H1 (cell line): Measurements from ENCODE around the gene CCER1. TPM values are rescaled to one million over a fixed set of nuclear protein-coding genes. Genes with fewer than 3 reads are reported as not detected.

Experiments
- CTCF ChIA-PET: fragments of 300-600 bp; sonication (Branson Sonifier 250); formaldehyde crosslinking; loops from one replicate; lab custom pipeline; 2021; ENCODE audit not compliant: partially characterized antibody; lab: Charles Lee
- POLR2A ChIA-PET: fragments of 300-600 bp; sonication (Branson Sonifier 250); formaldehyde crosslinking; loops from one replicate; lab custom pipeline; 2021; ENCODE audit warnings: inconsistent platforms; ENCODE audit not compliant: partially characterized antibody; lab: Charles Lee
- DNase-seq, 2 experiments: peaks; one replicate each; pipeline versions ENCODE4 v3.0.0 to v3.0.0-alpha.2; 2010 to 2022; ENCODE audit warnings: low spot score in 2 of 2, low read depth in 1 of 2, mixed read lengths in 1 of 2
- FAIRE-seq: peaks from 2 replicates; lab custom pipeline; 2011; peaks lifted over from hg19 to GRCh38; lab: Jason Lieb, UNC
- H2AFZ ChIP-seq: 2 replicates; pipeline ENCODE4 v1.8.1; 2012; ENCODE audit warnings: low read length, inconsistent platforms
- H2AK5ac ChIP-seq: 2 replicates; pipeline ENCODE4 v1.6.1; 2013; ENCODE audit warnings: low read depth, low read length
- H2BK120ac ChIP-seq: replicated peaks from 2 replicates; pipeline ENCODE3; 2013; ENCODE audit warnings: low read depth, low read length, inconsistent platforms
- H2BK12ac ChIP-seq: 2 replicates; pipeline ENCODE4 v1.6.1; 2013; ENCODE audit warnings: low read depth, low read length
- H2BK15ac ChIP-seq: 2 replicates; pipeline ENCODE4 v1.6.1; 2013; ENCODE audit warnings: low read length
- H2BK20ac ChIP-seq: 2 replicates; pipeline ENCODE4 v1.6.1; 2013; ENCODE audit warnings: low read length
- H2BK5ac ChIP-seq: 2 replicates; pipeline ENCODE4 v1.6.1; 2013; ENCODE audit warnings: low read depth, low read length
- H3K14ac ChIP-seq: 2 replicates; pipeline ENCODE4 v1.6.1; 2013; ENCODE audit warnings: inconsistent platforms; ENCODE audit not compliant: insufficient read length
- H3K18ac ChIP-seq: 2 replicates; pipeline ENCODE4 v1.6.1; 2013; ENCODE audit warnings: low read length; ENCODE audit errors: extremely low read depth
- H3K23ac ChIP-seq: 2 replicates; pipeline ENCODE4 v1.6.1; 2013; ENCODE audit warnings: inconsistent platforms; ENCODE audit not compliant: insufficient read length
- H3K23me2 ChIP-seq: 2 replicates; pipeline ENCODE4 v1.6.1; 2013; ENCODE audit warnings: low read depth, low read length
- H3K27ac ChIP-seq: 2 replicates; pipeline ENCODE4 v1.6.1; 2011; ENCODE audit warnings: low read depth, low read length, inconsistent platforms
- H3K27me3 ChIP-seq, 4 experiments: replicated peaks in 1 of 4; 1 replicate in 1 of 4; 2 replicates in 3 of 4; pipeline versions ENCODE4 v1.6.1 to v1.8.1; 2011 to 2013; ENCODE audit warnings: low read length in 3 of 4, mild to moderate bottlenecking in 3 of 4, inconsistent platforms in 2 of 4, mixed read lengths in 2 of 4, moderate library complexity in 1 of 4; ENCODE audit not compliant: control insufficient read depth in 3 of 4, insufficient read depth in 3 of 4; ENCODE audit errors: extremely low read depth in 1 of 4
- H3K36me3 ChIP-seq, 4 experiments: 2 replicates each; pipeline versions ENCODE4 v1.6.1 to v1.8.1; 2011 to 2013; ENCODE audit warnings: mild to moderate bottlenecking in 4 of 4, low read length in 3 of 4, moderate library complexity in 2 of 4, control low read depth in 1 of 4, inconsistent platforms in 1 of 4; ENCODE audit not compliant: insufficient read depth in 4 of 4, control insufficient read depth in 2 of 4
- H3K4ac ChIP-seq: replicated peaks from 2 replicates; pipeline ENCODE3; 2013; ENCODE audit warnings: low read length, low read depth, mixed read lengths, inconsistent platforms; ENCODE audit not compliant: insufficient read length
- H3K4me1 ChIP-seq, 4 experiments: replicated peaks in 1 of 4; 1 replicate in 1 of 4; 2 replicates in 3 of 4; pipeline versions ENCODE4 v1.6.1 to v1.8.1; 2011 to 2013; ENCODE audit warnings: low read length in 3 of 4, inconsistent platforms in 2 of 4, mixed read lengths in 1 of 4; ENCODE audit not compliant: insufficient read depth in 4 of 4, control insufficient read depth in 3 of 4
- H3K4me2 ChIP-seq, 2 experiments: 2 replicates each; pipeline versions ENCODE4 v1.6.1 to v1.8.1; 2011 to 2013; ENCODE audit warnings: low read depth in 2 of 2, low read length in 2 of 2, control low read depth in 1 of 2, inconsistent platforms in 1 of 2, mild to moderate bottlenecking in 1 of 2; ENCODE audit not compliant: insufficient read depth in 1 of 2
- H3K4me3 ChIP-seq, 4 experiments: fragments of 200-600, 300-600 bp in 1 of 4; sonication (generic), shearing (Covaris generic), sonication (Bioruptor Twin) in 1 of 4; 2 replicates each; pipeline versions ENCODE4 v1.5.1 to v1.8.1; 2011 to 2016; ENCODE audit warnings: low read length in 4 of 4, low read depth in 3 of 4, control low read depth in 2 of 4, inconsistent platforms in 2 of 4, mild to moderate bottlenecking in 2 of 4, mixed read lengths in 1 of 4, moderate library complexity in 1 of 4; ENCODE audit not compliant: insufficient read depth in 2 of 4; ENCODE audit errors: extremely low read depth in 1 of 4
- H3K56ac ChIP-seq: replicated peaks from 2 replicates; pipeline ENCODE3; 2013; ENCODE audit warnings: low read depth, mild to moderate bottlenecking, mixed read lengths, low read length, inconsistent platforms; ENCODE audit not compliant: insufficient read length
- H3K79me1 ChIP-seq: 2 replicates; pipeline ENCODE4 v1.6.1; 2013; ENCODE audit warnings: low read depth, low read length, control low read depth
- H3K79me2 ChIP-seq, 2 experiments: 2 replicates each; pipeline versions ENCODE4 v1.6.1 to v1.8.1; 2012 to 2013; ENCODE audit warnings: low read length in 2 of 2, mild to moderate bottlenecking in 2 of 2, inconsistent platforms in 1 of 2; ENCODE audit not compliant: insufficient read depth in 2 of 2, control insufficient read depth in 1 of 2
- H3K9ac ChIP-seq, 4 experiments: replicated peaks in 1 of 4; 1 replicate in 1 of 4; 2 replicates in 3 of 4; pipeline versions ENCODE4 v1.6.1 to v1.8.1; 2011 to 2013; ENCODE audit warnings: low read depth in 3 of 4, low read length in 3 of 4, control low read depth in 2 of 4, mild to moderate bottlenecking in 2 of 4, moderate library complexity in 2 of 4, inconsistent platforms in 1 of 4; ENCODE audit errors: extremely low read depth in 1 of 4
- H3K9me3 ChIP-seq, 2 experiments: 2 replicates each; pipeline versions ENCODE4 v1.6.1 to v1.8.1; 2012 to 2013; ENCODE audit warnings: mild to moderate bottlenecking in 2 of 2, moderate library complexity in 2 of 2, control low read depth in 1 of 2, inconsistent platforms in 1 of 2, low read depth in 1 of 2, low read length in 1 of 2, mixed read lengths in 1 of 2; ENCODE audit not compliant: insufficient read depth in 2 of 2
- H4K20me1 ChIP-seq, 2 experiments: replicated peaks in 1 of 2; 2 replicates each; pipeline versions ENCODE3 to v1.8.1; 2011 to 2013; ENCODE audit warnings: inconsistent platforms in 2 of 2, low read length in 2 of 2, mild to moderate bottlenecking in 1 of 2; ENCODE audit not compliant: insufficient read depth in 2 of 2, control insufficient read depth in 1 of 2
- H4K5ac ChIP-seq: 2 replicates; pipeline ENCODE4 v1.6.1; 2013; ENCODE audit warnings: low read length, low read depth, mixed read lengths, inconsistent platforms; ENCODE audit not compliant: insufficient read length
- H4K8ac ChIP-seq: 2 replicates; pipeline ENCODE4 v1.8.0; 2013; ENCODE audit warnings: mild to moderate bottlenecking, moderate library complexity, low read length, inconsistent platforms; ENCODE audit not compliant: insufficient read depth; ENCODE audit errors: extremely low read depth
- H4K91ac ChIP-seq: replicated peaks from 2 replicates; pipeline ENCODE3; 2013; ENCODE audit warnings: low read length, mixed read lengths, inconsistent platforms; ENCODE audit not compliant: insufficient read length
- BCL11A ChIP-seq, 2 experiments: IDR thresholded peaks; one replicate each; pipeline ENCODE4 v1.6.1; 2011; ENCODE audit warnings: low read depth in 2 of 2, low read length in 2 of 2, mild to moderate bottlenecking in 2 of 2
- BRCA1 ChIP-seq: IDR thresholded peaks from 2 replicates; pipeline ENCODE4 v1.6.1; 2012; ENCODE audit warnings: low read depth, low read length, improper control_type of control experiment
- FOSL1 ChIP-seq: IDR thresholded peaks from 2 replicates; pipeline ENCODE4 v1.6.1; 2011; ENCODE audit warnings: mild to moderate bottlenecking, low read depth, low read length, moderate library complexity; ENCODE audit not compliant: insufficient read depth
- GTF2F1 ChIP-seq: IDR thresholded peaks from 2 replicates; pipeline ENCODE4 v1.6.1; 2012; ENCODE audit warnings: low read depth, low read length, improper control_type of control experiment, borderline replicate concordance
- HDAC2 ChIP-seq, 2 experiments: fragments of 300-600 bp in 1 of 2; sonication (generic) in 1 of 2; IDR thresholded peaks; 2 replicates each; pipeline ENCODE4 v1.6.1; 2011 to 2012; ENCODE audit warnings: low read depth in 2 of 2, low read length in 2 of 2, mild to moderate bottlenecking in 2 of 2, moderate library complexity in 2 of 2, borderline replicate concordance in 1 of 2, inconsistent platforms in 1 of 2
- POLR2AphosphoS5 ChIP-seq: IDR thresholded peaks from 2 replicates; pipeline ENCODE4 v1.6.1; 2011; ENCODE audit warnings: low read depth, low read length
- RAD21 ChIP-seq, 2 experiments: IDR thresholded peaks in 1 of 2; conservative IDR thresholded peaks in 1 of 2; 2 replicates each; pipeline ENCODE4 v1.6.1; 2011; ENCODE audit warnings: low read depth in 2 of 2, low read length in 2 of 2, improper control_type of control experiment in 1 of 2, inconsistent platforms in 1 of 2, mild to moderate bottlenecking in 1 of 2, moderate library complexity in 1 of 2
- RFX5 ChIP-seq: IDR thresholded peaks from 2 replicates; pipeline ENCODE4 v1.6.1; 2011; ENCODE audit warnings: low read depth, low read length, improper control_type of control experiment, borderline replicate concordance
- RNF2 ChIP-seq: fragments of 200-900, 300-1000 bp; sonication (generic); IDR thresholded peaks from 2 replicates; pipeline ENCODE4 v1.7.1; 2016; ENCODE audit warnings: borderline replicate concordance, low read depth, mild to moderate bottlenecking, antibody characterized with exemption, low read length; ENCODE audit not compliant: poor library complexity, severe bottlenecking; ENCODE audit errors: missing control alignments
- SP2 ChIP-seq: IDR thresholded peaks from 2 replicates; pipeline ENCODE4 v1.6.1; 2012; ENCODE audit warnings: mild to moderate bottlenecking, low read length, inconsistent platforms
- SP4 ChIP-seq: IDR thresholded peaks from 2 replicates; pipeline ENCODE4 v1.6.1; 2012; ENCODE audit warnings: low read length, inconsistent platforms
- TCF12 ChIP-seq: IDR thresholded peaks from 2 replicates; pipeline ENCODE4 v1.6.1; 2011; ENCODE audit warnings: low read depth, mild to moderate bottlenecking, low read length
- WGBS, 2 experiments: shearing (Covaris generic) in 1 of 2; methylation state at CpG; one replicate each; pipeline versions ENCODE4 v1.1.6 to v1.1.7; 2013 to 2015; ENCODE audit warnings: low lambda C conversion rate in 2 of 2, mixed read lengths in 2 of 2, inconsistent platforms in 1 of 2, low coverage in 1 of 2, missing lambda C conversion rate in 1 of 2; ENCODE audit not compliant: insufficient replicate concordance in 2 of 2, insufficient coverage in 1 of 2, insufficient read length in 1 of 2; ENCODE audit errors: extremely low coverage in 1 of 2, missing lambda C conversion rate in 1 of 2; 5-methylcytosine and 5-hydroxymethylcytosine counted together
- polyA plus RNA-seq, 7 experiments: library from polyadenylated mRNA; depleted of rRNA in 3 of 7; stranded (reverse) in 5 of 7; unstranded in 2 of 7; fragments of >200 nt in 5 of 7; fragments of 200-250 nt in 2 of 7; gene quantifications; 1 replicate in 5 of 7; 2 replicates in 1 of 7; 4 replicates in 1 of 7; pipeline versions ENCODE4 v1.2.1 to v1.2.3, GENCODE V29; 2011 to 2013; ENCODE audit warnings: missing spikeins in 2 of 7, mixed read lengths in 2 of 7
- total RNA-seq: library from RNA; stranded (reverse); fragmentation: NEBNext Ultra II Directional; extraction: Animal tissue kit (Norgen Biotek cat#: 25700); gene quantifications from 2 replicates; pipeline ENCODE4 v1.2.1, GENCODE V29; 2021
- TF ChIP-seq, protein P1 (sequence below): IDR thresholded peaks from 2 replicates; pipeline ENCODE4 v1.6.1; 2012; ENCODE audit warnings: inconsistent platforms

Gene CCER1
- total and polyA plus RNA-seq, 2 of the 8 experiments (the other 6 are each of a cell fraction or from before 2014, with no cell fraction given) = not detected

DNA sequence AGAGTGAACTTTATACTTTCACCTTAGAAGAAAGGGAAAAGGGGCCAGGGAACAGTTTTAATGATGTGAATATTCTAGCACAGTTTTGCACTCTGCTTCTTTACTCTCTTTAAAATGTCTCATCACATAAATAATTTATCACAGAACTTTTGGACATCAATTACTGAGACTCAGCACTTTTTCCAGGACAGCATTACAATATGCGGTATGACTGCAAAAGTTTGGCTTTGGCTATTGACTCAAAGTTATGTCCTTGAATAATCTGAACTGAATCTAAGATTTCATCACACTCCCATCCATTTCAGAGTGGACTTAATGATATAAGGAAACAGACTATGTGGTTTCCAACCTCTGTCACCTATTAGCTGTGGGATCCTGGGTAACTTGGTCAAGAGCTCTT lies 11.7 kb downstream of the CCER1 start:
- ChIA-PET POLR2A (no interaction called here), CTCF (interaction anchor here (0.6 to 4.4 kb wide), 5 partner anchors 10 to 933 kb away, joined by 3 to 33 read pairs (median 3); partner anchors contain the start of gene CCER1)
- 100% methylated on average over 1 of the region's 1 CpG; no CpG with 5 or more reads in 1 of the 2 experiments for WGBS, 2 experiments
- Histone ChIP-seq H3K79me2 (no peaks in the 10 kb centered on the region), H3K27ac (no peak overlapping the region), H3K4me3 (no peak overlapping the region), H4K8ac (no peak overlapping the region), H2AFZ (no peak overlapping the region), H3K18ac (no peak overlapping the region), H2BK12ac (no peak overlapping the region), H3K27me3 (no peaks in the 10 kb centered on the region), H3K4me2 (no peak overlapping the region), H2BK5ac (no peak overlapping the region), H3K4me1 (no peaks in the 10 kb centered on the region), H3K23ac (no peak overlapping the region), H3K79me1 (no peaks in the 10 kb centered on the region), H2BK20ac (no peak overlapping the region), H2AK5ac (no peak overlapping the region), H4K20me1 (no peaks in the 10 kb centered on the region), H3K56ac (no peak overlapping the region), H4K5ac (no peak overlapping the region), H3K9ac (no peak overlapping the region), H3K9me3 (no peaks in the 10 kb centered on the region), H2BK15ac (no peak overlapping the region), H4K91ac (no peak overlapping the region), H3K23me2 (no peaks in the 10 kb centered on the region), H2BK120ac (no peak overlapping the region), H3K36me3 (no peaks in the 10 kb centered on the region), H3K14ac (no peak overlapping the region), H3K4ac (no peak overlapping the region)
- DNase-seq = no peak
- FAIRE-seq = no peak
- TF ChIP-seq TCF12 (no peak), FOSL1 (no peak), SP4 (no peak), RAD21 (IDR thresholded peaks at IDR 0.05 in 1 of 2, conservative IDR thresholded peaks at IDR 0.05 in 1 of 2; ENCODE audit: low read depth in 2 of 2, low read length in 2 of 2) (no peak), BCL11A (IDR thresholded peaks at IDR 0.05; ENCODE audit: low read depth in 2 of 2, low read length in 2 of 2) (no peak), RNF2 (no peak), HDAC2 (IDR thresholded peaks at IDR 0.05; ENCODE audit: borderline replicate concordance in 1 of 2, low read depth in 2 of 2, low read length in 2 of 2) (no peak), POLR2AphosphoS5 (no peak), RFX5 (no peak), GTF2F1 (no peak), BRCA1 (no peak), SP2 (no peak)
- TF ChIP-seq, protein P1, sequence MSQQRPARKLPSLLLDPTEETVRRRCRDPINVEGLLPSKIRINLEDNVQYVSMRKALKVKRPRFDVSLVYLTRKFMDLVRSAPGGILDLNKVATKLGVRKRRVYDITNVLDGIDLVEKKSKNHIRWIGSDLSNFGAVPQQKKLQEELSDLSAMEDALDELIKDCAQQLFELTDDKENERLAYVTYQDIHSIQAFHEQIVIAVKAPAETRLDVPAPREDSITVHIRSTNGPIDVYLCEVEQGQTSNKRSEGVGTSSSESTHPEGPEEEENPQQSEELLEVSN = no peak
